Brain microvascular endothelial cell (primary cell): Measurements from ENCODE around the gene PLB1.

ENCODE experiments used
- DNase-seq: peaks from one replicate; pipeline ENCODE4 v3.0.0-alpha.2; 2020
- H3K27ac ChIP-seq: fragments of 250-450 bp; sonication (Bioruptor Pico); 2 replicates; pipeline ENCODE4 v1.5.1; 2020; ENCODE audit warnings: mild to moderate bottlenecking, moderate library complexity
- H3K27me3 ChIP-seq: fragments of 250-450 bp; sonication (Bioruptor Pico); replicated peaks from 2 replicates; pipeline ENCODE4 v1.5.1; 2020; ENCODE audit warnings: mild to moderate bottlenecking
- H3K36me3 ChIP-seq: fragments of 250-450 bp; sonication (Bioruptor Pico); replicated peaks from 2 replicates; pipeline ENCODE4 v1.5.1; 2020; ENCODE audit warnings: mild to moderate bottlenecking
- H3K4me3 ChIP-seq: 2 replicates; pipeline ENCODE4 v1.5.1; 2011; ENCODE audit warnings: low read depth, mild to moderate bottlenecking, control low read depth, low read length, moderate library complexity
- CTCF ChIP-seq: IDR thresholded peaks from 2 replicates; pipeline ENCODE4 v1.5.1; 2011; ENCODE audit warnings: low read depth, mild to moderate bottlenecking, moderate library complexity, low read length, control low read depth, inconsistent platforms; ENCODE audit errors: missing control alignments
- in situ Hi-C: cut with HindIII; loops from 2 replicates; pipeline ENCODE4 v1.10.0; 2017; ENCODE audit warnings: low sequenced_read_pairs, low pct_ligation_motif_present

The PLB1 gene

GRCh38 chr2:28598484-28598883, 102.6 kb downstream of the PLB1 start:
- in situ Hi-C loops: no loop called here
- Histone ChIP-seq H3K27ac (no peak overlapping the region), H3K27me3 (no peaks in the 10 kb centered on the region), H3K4me3 (no peak overlapping the region), H3K36me3 (no peaks in the 10 kb centered on the region)
- DNase-seq: no peak
- TF ChIP-seq CTCF: no peak

GRCh38 chr2:28600181-28600580, 104.3 kb downstream of the PLB1 start:
- H3K36me3 ChIP-seq: no peaks in the 10 kb centered on the region
- H3K27ac ChIP-seq: no peak overlapping the region
- TF ChIP-seq CTCF: no peak
- no peak overlapping the region for H3K4me3 ChIP-seq
- DNase-seq: no peak
- no peaks in the 10 kb centered on the region for H3K27me3 ChIP-seq
- in situ Hi-C loops: no loop called here

- in situ Hi-C loops: no loop called here
- Histone ChIP-seq H3K4me3 (no peak overlapping the region), H3K27ac (no peak overlapping the region), H3K27me3 (no peaks in the 10 kb centered on the region), H3K36me3 (no peaks in the 10 kb centered on the region)
- no peak for TF ChIP-seq CTCF
- no peak for DNase-seq
These were observed 105.8 kb downstream of the PLB1 start for GRCh38 chr2:28601616-28602015.

- no peak for TF ChIP-seq CTCF
- in situ Hi-C loops: no loop called here
- H3K4me3 ChIP-seq: no peak overlapping the region
- no peaks in the 10 kb centered on the region for H3K36me3 ChIP-seq
- H3K27ac ChIP-seq: no peak overlapping the region
- H3K27me3 ChIP-seq: no peaks in the 10 kb centered on the region
- no peak for DNase-seq
These were observed 106.3 kb downstream of the PLB1 start for GRCh38 chr2:28602136-28602660.

GRCh38 chr2:28602751-28603639, 107.1 kb downstream of the PLB1 start:
- Histone ChIP-seq H3K27ac (no peak overlapping the region), H3K27me3 (no peaks in the 10 kb centered on the region), H3K36me3 (no peaks in the 10 kb centered on the region), H3K4me3 (no peak overlapping the region)
- in situ Hi-C loops: no loop called here
- no peak for DNase-seq
- TF ChIP-seq CTCF: no peak
